ENCODE results near the gene IL7R.

DNA sequence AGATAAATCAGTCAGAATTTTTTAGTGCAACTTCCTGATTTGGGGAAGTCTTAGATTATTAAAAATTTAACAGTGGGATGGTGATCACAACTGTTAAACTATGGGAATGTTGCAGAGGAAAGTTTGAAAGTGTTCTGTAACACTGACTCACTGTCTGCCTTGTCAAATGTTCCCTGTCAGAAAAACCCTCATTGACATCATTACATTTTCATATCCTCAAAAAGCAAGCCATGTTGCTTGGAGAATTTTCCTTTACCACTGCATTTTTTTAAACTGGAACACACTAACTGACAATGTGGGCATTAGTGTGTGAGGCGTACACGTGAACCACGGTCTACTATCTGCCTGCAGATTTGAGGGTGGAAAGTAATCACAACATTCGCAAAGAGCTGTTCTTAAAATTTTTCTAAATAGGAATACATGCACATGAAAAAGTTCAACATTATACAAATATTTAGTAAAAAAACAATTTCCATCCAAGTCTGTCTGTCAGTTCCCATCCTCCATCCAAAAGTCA, 28.6 kb upstream of the IL7R start:
- TF ChIP-seq, protein P1, sequence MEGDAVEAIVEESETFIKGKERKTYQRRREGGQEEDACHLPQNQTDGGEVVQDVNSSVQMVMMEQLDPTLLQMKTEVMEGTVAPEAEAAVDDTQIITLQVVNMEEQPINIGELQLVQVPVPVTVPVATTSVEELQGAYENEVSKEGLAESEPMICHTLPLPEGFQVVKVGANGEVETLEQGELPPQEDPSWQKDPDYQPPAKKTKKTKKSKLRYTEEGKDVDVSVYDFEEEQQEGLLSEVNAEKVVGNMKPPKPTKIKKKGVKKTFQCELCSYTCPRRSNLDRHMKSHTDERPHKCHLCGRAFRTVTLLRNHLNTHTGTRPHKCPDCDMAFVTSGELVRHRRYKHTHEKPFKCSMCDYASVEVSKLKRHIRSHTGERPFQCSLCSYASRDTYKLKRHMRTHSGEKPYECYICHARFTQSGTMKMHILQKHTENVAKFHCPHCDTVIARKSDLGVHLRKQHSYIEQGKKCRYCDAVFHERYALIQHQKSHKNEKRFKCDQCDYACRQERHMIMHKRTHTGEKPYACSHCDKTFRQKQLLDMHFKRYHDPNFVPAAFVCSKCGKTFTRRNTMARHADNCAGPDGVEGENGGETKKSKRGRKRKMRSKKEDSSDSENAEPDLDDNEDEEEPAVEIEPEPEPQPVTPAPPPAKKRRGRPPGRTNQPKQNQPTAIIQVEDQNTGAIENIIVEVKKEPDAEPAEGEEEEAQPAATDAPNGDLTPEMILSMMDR (IDR thresholded peaks at IDR 0.05; ENCODE audit: extremely low read depth in 1 of 2, insufficient read depth in 1 of 2, low read depth in 1 of 2, low read length in 2 of 2): no peak
- TF ChIP-seq EZH2 (IDR thresholded peaks at IDR 0.05; ENCODE audit: borderline replicate concordance, low read depth, low read length, severe bottlenecking): no peak
- TF ChIP-seq POLR2A (IDR thresholded peaks at IDR 0.05; ENCODE audit: low read depth, low read length): no peak
- TF ChIP-seq, protein P2, sequence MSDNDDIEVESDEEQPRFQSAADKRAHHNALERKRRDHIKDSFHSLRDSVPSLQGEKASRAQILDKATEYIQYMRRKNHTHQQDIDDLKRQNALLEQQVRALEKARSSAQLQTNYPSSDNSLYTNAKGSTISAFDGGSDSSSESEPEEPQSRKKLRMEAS (IDR thresholded peaks at IDR 0.05; ENCODE audit: insufficient read depth, insufficient read length): no peak
- no peak for TF ChIP-seq POLR2AphosphoS5 (IDR thresholded peaks at IDR 0.05; ENCODE audit: insufficient read depth, low read depth, low read length)
- no peak for TF ChIP-seq FOS (IDR thresholded peaks at IDR 0.05; ENCODE audit: borderline replicate concordance, insufficient read depth, low read length)

Data from endothelial cell of umbilical vein (primary cell).